ENCODE results near the gene BFSP2. TPM values are rescaled to one million over a fixed set of nuclear protein-coding genes. Genes with fewer than 3 reads are reported as not detected.
"Not testable (repeated sequence)": the region's sequence is repeated elsewhere in the genome, so short reads cannot be mapped to it uniquely, and the experiment has no call there.

BFSP2 gene
- total and polyA plus RNA-seq, 5 experiments from 2014 or later: not detected

GRCh38 chr3:133523758-133524157 is 123.9 kb downstream of the BFSP2 start:
- POLR2A ChIA-PET, H3K4me1 Mint-ChIP-seq, H3K27me3 Mint-ChIP-seq, H3K36me3 Mint-ChIP-seq, DNase-seq, H3K9me3 Mint-ChIP-seq, ATAC-seq, H3K4me3 Mint-ChIP-seq: not testable (repeated sequence)
- peak overlapping the region in 2 of 10 donors; percentile 9 to 14 for H3K27ac Mint-ChIP-seq

Other genes starting within 250 kb of the BFSP2 start
- 100 to 1,000 TPM; 210 to 226 TPM for gene CDV3, start 173.6 kb downstream of the BFSP2 start, total RNA-seq
- gene CDV3, start 173.6 kb downstream of the BFSP2 start, polyA plus RNA-seq: 10 to 100 TPM; 41.7 to 82.2 (median 60.3) TPM

All from naive thymus-derived CD8-positive, alpha-beta T cell (primary cell).